A673 (cell line): ENCODE measurements around the gene PLEKHA3.
"Not testable (repeated sequence)": the region's sequence is repeated elsewhere in the genome, so short reads cannot be mapped to it uniquely, and the experiment has no call there.

Source experiments
- EZH2 ChIP-seq: fragments of 200-600 bp; sonication (generic); IDR thresholded peaks from 2 replicates; pipeline ENCODE4 v1.6.1; 2017; ENCODE audit warnings: borderline replicate concordance, low read depth, mild to moderate bottlenecking, mixed read lengths, antibody characterized with exemption, low read length; ENCODE audit not compliant: poor library complexity, severe bottlenecking
- TF ChIP-seq, protein P1 (sequence below): fragments of 300-800, 200-600 bp; sonication (generic); conservative IDR thresholded peaks from 2 replicates; pipeline ENCODE4 v1.5.1; 2017; ENCODE audit warnings: low read depth, mild to moderate bottlenecking, antibody characterized with exemption, low read length, moderate library complexity, mixed read lengths

DNA sequence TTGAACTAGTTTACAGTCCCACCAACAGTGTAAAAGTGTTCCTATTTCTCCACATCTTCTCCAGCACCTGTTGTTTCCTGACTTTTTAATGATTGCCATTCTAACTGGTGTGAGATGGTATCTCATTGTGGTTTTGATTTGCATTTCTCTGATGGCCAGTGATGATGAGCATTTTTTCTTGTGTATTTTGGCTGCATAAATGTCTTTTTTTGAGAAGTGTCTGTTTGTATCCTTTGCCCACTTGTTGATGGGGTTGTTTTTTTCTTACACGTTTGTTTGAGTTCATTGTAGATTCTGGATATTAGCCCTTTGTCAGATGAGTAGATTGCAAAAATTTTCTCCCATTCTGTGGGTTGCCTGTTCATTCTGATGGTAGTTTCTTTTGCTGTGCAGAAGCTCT is 45.2 kb downstream of the PLEKHA3 start:
- TF ChIP-seq EZH2: not testable (repeated sequence)
- TF ChIP-seq, protein P1, sequence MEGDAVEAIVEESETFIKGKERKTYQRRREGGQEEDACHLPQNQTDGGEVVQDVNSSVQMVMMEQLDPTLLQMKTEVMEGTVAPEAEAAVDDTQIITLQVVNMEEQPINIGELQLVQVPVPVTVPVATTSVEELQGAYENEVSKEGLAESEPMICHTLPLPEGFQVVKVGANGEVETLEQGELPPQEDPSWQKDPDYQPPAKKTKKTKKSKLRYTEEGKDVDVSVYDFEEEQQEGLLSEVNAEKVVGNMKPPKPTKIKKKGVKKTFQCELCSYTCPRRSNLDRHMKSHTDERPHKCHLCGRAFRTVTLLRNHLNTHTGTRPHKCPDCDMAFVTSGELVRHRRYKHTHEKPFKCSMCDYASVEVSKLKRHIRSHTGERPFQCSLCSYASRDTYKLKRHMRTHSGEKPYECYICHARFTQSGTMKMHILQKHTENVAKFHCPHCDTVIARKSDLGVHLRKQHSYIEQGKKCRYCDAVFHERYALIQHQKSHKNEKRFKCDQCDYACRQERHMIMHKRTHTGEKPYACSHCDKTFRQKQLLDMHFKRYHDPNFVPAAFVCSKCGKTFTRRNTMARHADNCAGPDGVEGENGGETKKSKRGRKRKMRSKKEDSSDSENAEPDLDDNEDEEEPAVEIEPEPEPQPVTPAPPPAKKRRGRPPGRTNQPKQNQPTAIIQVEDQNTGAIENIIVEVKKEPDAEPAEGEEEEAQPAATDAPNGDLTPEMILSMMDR: not testable (repeated sequence)
